ENCODE results near the gene BCAR1. TPM values are rescaled to one million over a fixed set of nuclear protein-coding genes. Genes with fewer than 3 reads are reported as not detected.

BCAR1 gene
- total RNA-seq, 1 experiment from 2014 or later = 120 TPM

DNA sequence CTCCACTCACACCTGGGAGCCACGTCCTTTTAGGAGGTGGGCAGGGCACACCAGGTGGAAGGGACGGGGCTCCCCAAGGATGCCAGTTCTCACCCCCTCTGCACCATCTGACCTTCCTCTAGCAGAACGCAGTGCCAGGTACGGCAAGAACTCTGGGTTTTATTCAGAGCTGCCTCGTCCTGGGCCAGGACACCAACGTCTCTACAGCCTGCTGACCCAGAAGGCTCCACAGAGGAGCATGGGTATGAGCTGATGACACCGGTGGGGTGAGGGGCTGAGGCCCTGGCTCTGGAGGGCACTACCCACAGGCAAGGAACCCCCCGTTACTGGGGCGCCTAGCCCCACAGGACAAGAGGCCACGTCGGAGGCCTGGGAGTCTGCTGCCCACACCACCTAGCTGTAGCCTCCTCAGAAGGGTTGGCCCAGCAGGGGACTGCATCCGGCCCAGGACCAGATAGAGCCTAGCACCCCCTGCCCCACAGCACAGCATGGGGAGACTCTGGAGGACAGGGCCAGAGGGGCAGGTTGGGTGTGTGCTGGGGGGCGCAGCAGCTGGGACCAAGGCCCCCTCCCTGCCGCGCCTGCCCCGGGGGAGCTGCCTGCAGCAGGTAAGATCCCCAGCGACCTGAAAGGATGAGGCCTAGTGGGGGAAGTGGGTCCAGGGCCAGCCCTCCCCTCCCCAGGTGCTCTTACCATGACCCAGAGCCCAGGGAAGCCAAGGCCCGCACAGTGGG is 13.9 kb downstream of the BCAR1 start:
- intact Hi-C loops (cut with micrococcal nuclease; ENCODE audit: unreplicated experiment) (loop anchor here (10.0 kb wide), 1 partner anchor 147 kb away; no protein-coding TSS in a partner anchor), in situ Hi-C loops (cut with HindIII; ENCODE audit: low pct_unique_long_range_greater_than_20kb, low sequenced_read_pairs) (no loop called here)
- H3K27me3 ChIP-seq (ENCODE audit: control insufficient read depth, insufficient read depth, low read length) = no peaks in the 10 kb centered on the region
- no peak for DNase-seq (ENCODE audit: low read depth, low spot score)
- no peaks in the 10 kb centered on the region for H3K9me3 ChIP-seq (ENCODE audit: control insufficient read depth, insufficient read depth, low read depth, low read length)
- TF ChIP-seq, protein P1, sequence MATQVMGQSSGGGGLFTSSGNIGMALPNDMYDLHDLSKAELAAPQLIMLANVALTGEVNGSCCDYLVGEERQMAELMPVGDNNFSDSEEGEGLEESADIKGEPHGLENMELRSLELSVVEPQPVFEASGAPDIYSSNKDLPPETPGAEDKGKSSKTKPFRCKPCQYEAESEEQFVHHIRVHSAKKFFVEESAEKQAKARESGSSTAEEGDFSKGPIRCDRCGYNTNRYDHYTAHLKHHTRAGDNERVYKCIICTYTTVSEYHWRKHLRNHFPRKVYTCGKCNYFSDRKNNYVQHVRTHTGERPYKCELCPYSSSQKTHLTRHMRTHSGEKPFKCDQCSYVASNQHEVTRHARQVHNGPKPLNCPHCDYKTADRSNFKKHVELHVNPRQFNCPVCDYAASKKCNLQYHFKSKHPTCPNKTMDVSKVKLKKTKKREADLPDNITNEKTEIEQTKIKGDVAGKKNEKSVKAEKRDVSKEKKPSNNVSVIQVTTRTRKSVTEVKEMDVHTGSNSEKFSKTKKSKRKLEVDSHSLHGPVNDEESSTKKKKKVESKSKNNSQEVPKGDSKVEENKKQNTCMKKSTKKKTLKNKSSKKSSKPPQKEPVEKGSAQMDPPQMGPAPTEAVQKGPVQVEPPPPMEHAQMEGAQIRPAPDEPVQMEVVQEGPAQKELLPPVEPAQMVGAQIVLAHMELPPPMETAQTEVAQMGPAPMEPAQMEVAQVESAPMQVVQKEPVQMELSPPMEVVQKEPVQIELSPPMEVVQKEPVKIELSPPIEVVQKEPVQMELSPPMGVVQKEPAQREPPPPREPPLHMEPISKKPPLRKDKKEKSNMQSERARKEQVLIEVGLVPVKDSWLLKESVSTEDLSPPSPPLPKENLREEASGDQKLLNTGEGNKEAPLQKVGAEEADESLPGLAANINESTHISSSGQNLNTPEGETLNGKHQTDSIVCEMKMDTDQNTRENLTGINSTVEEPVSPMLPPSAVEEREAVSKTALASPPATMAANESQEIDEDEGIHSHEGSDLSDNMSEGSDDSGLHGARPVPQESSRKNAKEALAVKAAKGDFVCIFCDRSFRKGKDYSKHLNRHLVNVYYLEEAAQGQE (IDR thresholded peaks at IDR 0.05; ENCODE audit: insufficient read depth in 1 of 2, low read depth in 2 of 2, low read length in 1 of 2) = no peak
- ChIA-PET CTCF (no interaction called here), POLR2A (no interaction called here)
- H3K4me1 ChIP-seq (ENCODE audit: control insufficient read depth, insufficient read depth, low read length) = peaks cover 31% of the 10 kb centered on the region
- H3K4me3 ChIP-seq (ENCODE audit: low read depth in 2 of 2, low read length in 2 of 2) = no peak overlapping the region
- BruUV-seq (replicated peaks) = no TSS peak
- peak overlapping the region; percentile 51; the same call in 1 of the 2 replicates for H3K27ac ChIP-seq (ENCODE audit: low read length)
- H3K36me3 ChIP-seq (ENCODE audit: control insufficient read depth, insufficient read depth, low read length) = peaks cover 5% of the 10 kb centered on the region
- no peak for ATAC-seq

DNA sequence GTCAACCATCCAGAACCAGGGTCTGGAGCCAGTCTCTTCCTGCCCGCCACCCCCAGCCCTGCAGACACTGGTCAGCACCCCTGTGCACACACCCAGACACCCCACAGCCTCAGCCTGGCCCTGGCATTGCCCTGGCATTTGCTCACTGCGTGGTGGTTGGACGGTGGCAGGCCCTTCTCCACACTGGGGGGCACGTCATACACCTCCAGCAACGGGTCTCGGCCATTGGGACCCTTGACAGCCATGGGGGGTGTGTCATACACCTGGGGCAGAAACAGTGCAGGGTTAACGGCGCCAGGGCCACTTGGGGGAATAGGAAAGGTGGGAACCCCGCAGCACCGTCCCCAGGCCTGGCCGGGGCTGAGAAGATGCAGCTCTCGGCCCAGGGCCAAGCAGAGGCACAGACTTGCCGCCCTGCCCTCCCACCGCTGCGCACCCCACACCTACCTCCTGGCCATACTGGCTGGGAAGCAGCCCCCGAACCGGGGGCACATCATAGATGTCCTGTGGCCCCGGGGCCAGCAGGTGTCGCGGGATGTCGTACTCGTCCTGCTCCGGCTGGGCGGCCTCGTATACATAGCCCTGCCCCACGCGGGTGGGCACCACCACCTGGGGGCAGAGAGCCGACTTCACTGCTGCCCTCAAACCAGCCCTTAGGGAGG is 14.6 kb downstream of the BCAR1 start:
- Histone ChIP-seq H3K36me3 (ENCODE audit: control insufficient read depth, insufficient read depth, low read length) (peaks cover 7% of the 10 kb centered on the region), H3K4me1 (ENCODE audit: control insufficient read depth, insufficient read depth, low read length) (peaks cover 31% of the 10 kb centered on the region), H3K9me3 (ENCODE audit: control insufficient read depth, insufficient read depth, low read depth, low read length) (no peaks in the 10 kb centered on the region), H3K27ac (ENCODE audit: low read length) (no peak overlapping the region; the same call in 1 of the 2 replicates), H3K4me3 (ENCODE audit: low read depth in 2 of 2, low read length in 2 of 2) (no peak overlapping the region), H3K27me3 (ENCODE audit: control insufficient read depth, insufficient read depth, low read length) (no peaks in the 10 kb centered on the region)
- CTCF ChIA-PET = no interaction called here
- ATAC-seq (no peak), DNase-seq (ENCODE audit: low read depth, low spot score) (no peak)
- in situ Hi-C loops (cut with HindIII; ENCODE audit: low pct_unique_long_range_greater_than_20kb, low sequenced_read_pairs) = no loop called here
- intact Hi-C loops (cut with micrococcal nuclease; ENCODE audit: unreplicated experiment) = loop anchor here (10.0 kb wide), 1 partner anchor 148 kb away; no protein-coding TSS in a partner anchor
- BruUV-seq (replicated peaks) = no TSS peak
- POLR2A ChIA-PET = no interaction called here
- TF ChIP-seq TCF7L2 (IDR thresholded peaks at IDR 0.05; ENCODE audit: low read depth, low read length) (no peak), POLR2AphosphoS5 (IDR thresholded peaks at IDR 0.05; ENCODE audit: low read depth, low read length) (no peak), SIN3A (IDR thresholded peaks at IDR 0.05; ENCODE audit: borderline replicate concordance, insufficient read depth, low read depth, low read length) (no peak)
- TF ChIP-seq, protein P1 (IDR thresholded peaks at IDR 0.05; ENCODE audit: insufficient read depth in 1 of 2, low read depth in 2 of 2, low read length in 1 of 2) = no peak
- TF ChIP-seq, protein P2, sequence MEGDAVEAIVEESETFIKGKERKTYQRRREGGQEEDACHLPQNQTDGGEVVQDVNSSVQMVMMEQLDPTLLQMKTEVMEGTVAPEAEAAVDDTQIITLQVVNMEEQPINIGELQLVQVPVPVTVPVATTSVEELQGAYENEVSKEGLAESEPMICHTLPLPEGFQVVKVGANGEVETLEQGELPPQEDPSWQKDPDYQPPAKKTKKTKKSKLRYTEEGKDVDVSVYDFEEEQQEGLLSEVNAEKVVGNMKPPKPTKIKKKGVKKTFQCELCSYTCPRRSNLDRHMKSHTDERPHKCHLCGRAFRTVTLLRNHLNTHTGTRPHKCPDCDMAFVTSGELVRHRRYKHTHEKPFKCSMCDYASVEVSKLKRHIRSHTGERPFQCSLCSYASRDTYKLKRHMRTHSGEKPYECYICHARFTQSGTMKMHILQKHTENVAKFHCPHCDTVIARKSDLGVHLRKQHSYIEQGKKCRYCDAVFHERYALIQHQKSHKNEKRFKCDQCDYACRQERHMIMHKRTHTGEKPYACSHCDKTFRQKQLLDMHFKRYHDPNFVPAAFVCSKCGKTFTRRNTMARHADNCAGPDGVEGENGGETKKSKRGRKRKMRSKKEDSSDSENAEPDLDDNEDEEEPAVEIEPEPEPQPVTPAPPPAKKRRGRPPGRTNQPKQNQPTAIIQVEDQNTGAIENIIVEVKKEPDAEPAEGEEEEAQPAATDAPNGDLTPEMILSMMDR (IDR thresholded peaks at IDR 0.05) = no peak

Measured in Panc1 (cell line).